ENCODE measurements around the gene ZFYVE21. TPM values are rescaled to one million over a fixed set of nuclear protein-coding genes. Genes with fewer than 3 reads are reported as not detected.

The ZFYVE21 gene
- total RNA-seq, 1 experiment from 2014 or later, result 49.7 TPM

GRCh38 chr14:103716899-103717411, 1.3 kb downstream of the ZFYVE21 start:
- no peak for TF ChIP-seq CTCF (conservative IDR thresholded peaks at IDR 0.05)
- Histone ChIP-seq H2AK5ac (ENCODE audit: insufficient read length, low read length) (no peak overlapping the region), H3K4ac (ENCODE audit: low read depth, low read length) (no peak overlapping the region), H3K23me2 (ENCODE audit: insufficient read length, low read depth, low read length, poor library complexity, severe bottlenecking) (no peaks in the 10 kb centered on the region), H2BK15ac (ENCODE audit: low read depth, low read length) (no peak overlapping the region), H3K18ac (ENCODE audit: insufficient read length, low read depth, low read length) (no peak overlapping the region), H4K20me1 (ENCODE audit: control insufficient read depth, insufficient read depth, insufficient read length) (no peaks in the 10 kb centered on the region), H3K4me2 (ENCODE audit: insufficient read depth, insufficient read length, low read length) (peak overlapping the region; percentile 42), H3K4me1 (ENCODE audit: insufficient read depth, low read length) (no peaks in the 10 kb centered on the region; the same call in 1 of the 2 replicates), H4K5ac (ENCODE audit: insufficient read length, low read depth, low read length) (no peak overlapping the region), H3K27me3 (ENCODE audit: insufficient read depth, low read length) (no peaks in the 10 kb centered on the region), H4K8ac (replicated peaks; ENCODE audit: insufficient read length, low read depth, low read length) (no peak overlapping the region), H3K27ac (ENCODE audit: insufficient read length, low read depth, low read length) (no peak overlapping the region), H3K23ac (ENCODE audit: insufficient read length, low read depth, low read length) (no peak overlapping the region), H3K9ac (ENCODE audit: extremely low read depth, insufficient read length, low read length) (no peak overlapping the region), H3K79me2 (ENCODE audit: insufficient read depth, low read length) (no peaks in the 10 kb centered on the region; the same call in 1 of the 2 replicates), H4K91ac (ENCODE audit: insufficient read length, low read depth, low read length) (no peak overlapping the region), H2AFZ (ENCODE audit: low read length) (no peak overlapping the region), H3K9me3 (ENCODE audit: control insufficient read depth, low read depth, low read length) (no peaks in the 10 kb centered on the region), H2BK20ac (ENCODE audit: low read depth, low read length, poor library complexity, severe bottlenecking) (no peak overlapping the region), H3K79me1 (ENCODE audit: insufficient read depth, low read depth, low read length, poor library complexity, severe bottlenecking) (peaks cover 2% of the 10 kb centered on the region), H2BK120ac (ENCODE audit: low read depth, low read length, poor library complexity, severe bottlenecking) (no peak overlapping the region), H2BK5ac (ENCODE audit: insufficient read length, low read length) (no peak overlapping the region), H2BK12ac (ENCODE audit: insufficient read length, low read depth, low read length) (no peak overlapping the region), H3T11ph (ENCODE audit: low read length) (no peak overlapping the region), H3K14ac (ENCODE audit: insufficient read depth, low read length) (no peak overlapping the region), H3K56ac (ENCODE audit: insufficient read length, low read depth, low read length) (no peak overlapping the region)
- no CpG with 5 or more reads among the region's 17 CpGs for WGBS (ENCODE audit: extremely low coverage, insufficient read length, low lambda C conversion rate)
- H3K4me1 Mint-ChIP-seq, result peaks cover 27 to 28% of the 10 kb centered on the region in 2 experiments
- peaks cover 5 to 13% (median 9%) of the 10 kb centered on the region in 3 experiments; a peak in 5 of 7 replicates for H3K36me3 Mint-ChIP-seq (ENCODE audit: insufficient read depth in 1 of 3, low read depth in 3 of 3)
- no peak for DNase-seq
- no peaks in the 10 kb centered on the region for H3K9me3 Mint-ChIP-seq
- H3K27me3 Mint-ChIP-seq (ENCODE audit: low read depth), result no peaks in the 10 kb centered on the region; the same call in 1 of the 2 replicates
- H3K27ac Mint-ChIP-seq, result peak overlapping the region in 1 of 3 experiments; percentile 85; a peak in 2 of 7 replicates
- peak overlapping the region; percentile 75 to 85 for H3K4me3 Mint-ChIP-seq
